ENCODE measurements around the gene HAUS5. TPM values are rescaled to one million over a fixed set of nuclear protein-coding genes. Genes with fewer than 3 reads are reported as not detected.

HAUS5 gene
- total RNA-seq, 2 donors from 2014 or later = 8.4 to 13.9 TPM

DNA sequence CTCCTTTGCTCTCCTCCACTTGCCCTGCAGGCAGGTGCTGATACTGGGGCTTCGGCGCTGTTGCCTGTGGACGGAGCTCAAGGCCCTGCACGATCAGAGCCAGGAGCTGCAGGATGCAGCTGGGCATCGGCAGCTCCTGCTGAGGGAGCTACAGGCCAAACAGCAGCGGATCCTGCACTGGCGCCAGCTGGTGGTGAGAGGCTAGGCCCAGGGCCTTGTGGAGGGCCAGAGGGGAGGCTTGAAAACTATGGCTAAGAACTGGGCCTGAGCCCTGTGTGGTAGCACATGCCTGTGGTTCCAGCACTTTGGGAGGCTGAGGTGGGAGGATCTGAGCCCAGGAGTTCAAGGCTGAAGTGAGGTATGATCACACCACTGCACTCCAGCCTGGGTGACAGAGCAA, 6.3 kb downstream of the HAUS5 start:
- no peaks in the 10 kb centered on the region for H3K4me1 ChIP-seq (ENCODE audit: control insufficient read depth in 1 of 2, low read depth in 2 of 2)
- no peaks in the 10 kb centered on the region for H3K36me3 ChIP-seq
- ATAC-seq (ENCODE audit: insufficient number of reproducible peaks, low FRiP score, low read depth) (no peak), DNase-seq (ENCODE audit: low spot score) (no peak)
- TF ChIP-seq, protein P1, sequence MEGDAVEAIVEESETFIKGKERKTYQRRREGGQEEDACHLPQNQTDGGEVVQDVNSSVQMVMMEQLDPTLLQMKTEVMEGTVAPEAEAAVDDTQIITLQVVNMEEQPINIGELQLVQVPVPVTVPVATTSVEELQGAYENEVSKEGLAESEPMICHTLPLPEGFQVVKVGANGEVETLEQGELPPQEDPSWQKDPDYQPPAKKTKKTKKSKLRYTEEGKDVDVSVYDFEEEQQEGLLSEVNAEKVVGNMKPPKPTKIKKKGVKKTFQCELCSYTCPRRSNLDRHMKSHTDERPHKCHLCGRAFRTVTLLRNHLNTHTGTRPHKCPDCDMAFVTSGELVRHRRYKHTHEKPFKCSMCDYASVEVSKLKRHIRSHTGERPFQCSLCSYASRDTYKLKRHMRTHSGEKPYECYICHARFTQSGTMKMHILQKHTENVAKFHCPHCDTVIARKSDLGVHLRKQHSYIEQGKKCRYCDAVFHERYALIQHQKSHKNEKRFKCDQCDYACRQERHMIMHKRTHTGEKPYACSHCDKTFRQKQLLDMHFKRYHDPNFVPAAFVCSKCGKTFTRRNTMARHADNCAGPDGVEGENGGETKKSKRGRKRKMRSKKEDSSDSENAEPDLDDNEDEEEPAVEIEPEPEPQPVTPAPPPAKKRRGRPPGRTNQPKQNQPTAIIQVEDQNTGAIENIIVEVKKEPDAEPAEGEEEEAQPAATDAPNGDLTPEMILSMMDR (IDR thresholded peaks at IDR 0.05) = no peak
- no peak overlapping the region for H3K4me3 ChIP-seq
- H3K27ac ChIP-seq = no peak overlapping the region
- H3K9me3 ChIP-seq = no peaks in the 10 kb centered on the region
- no peaks in the 10 kb centered on the region for H3K27me3 ChIP-seq (replicated peaks; ENCODE audit: insufficient read depth)

DNA sequence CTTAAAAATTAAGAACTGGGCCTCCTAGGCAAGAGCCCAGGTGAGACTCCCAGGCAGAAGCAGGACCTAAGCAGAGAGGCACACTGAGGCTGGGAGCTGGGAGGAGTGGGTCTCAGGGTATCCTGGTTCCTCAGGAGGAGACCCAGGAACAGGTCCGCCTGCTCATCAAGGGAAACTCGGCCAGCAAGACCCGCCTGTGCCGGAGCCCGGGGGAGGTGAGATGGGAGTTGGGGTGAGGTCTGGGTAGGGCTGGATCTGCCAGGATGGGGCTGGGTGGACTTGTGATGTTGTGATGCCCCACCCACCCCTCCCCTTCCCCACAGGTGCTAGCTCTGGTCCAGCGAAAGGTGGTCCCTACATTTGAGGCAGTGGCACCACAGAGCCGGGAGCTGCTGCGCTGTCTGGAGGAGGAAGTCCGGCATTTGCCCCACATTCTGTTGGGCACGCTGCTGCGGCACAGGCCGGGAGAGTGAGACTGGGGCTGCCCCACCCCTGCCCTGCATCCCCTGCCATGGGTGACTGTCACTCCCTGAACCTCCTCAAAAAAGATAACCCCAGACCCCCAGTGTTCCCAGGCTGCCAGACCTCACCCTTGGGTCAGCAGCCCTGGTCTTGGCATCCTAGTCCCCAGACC, 6.9 kb downstream of the HAUS5 start:
- H3K36me3 ChIP-seq = no peaks in the 10 kb centered on the region
- H3K27me3 ChIP-seq (replicated peaks; ENCODE audit: insufficient read depth) = no peaks in the 10 kb centered on the region
- ATAC-seq (ENCODE audit: insufficient number of reproducible peaks, low FRiP score, low read depth) (no peak), DNase-seq (ENCODE audit: low spot score) (no peak)
- no peak overlapping the region for H3K4me3 ChIP-seq
- no peaks in the 10 kb centered on the region for H3K4me1 ChIP-seq (ENCODE audit: control insufficient read depth in 1 of 2, low read depth in 2 of 2)
- no peak overlapping the region for H3K27ac ChIP-seq
- TF ChIP-seq, protein P1 (IDR thresholded peaks at IDR 0.05) = no peak
- H3K9me3 ChIP-seq = no peaks in the 10 kb centered on the region

DNA sequence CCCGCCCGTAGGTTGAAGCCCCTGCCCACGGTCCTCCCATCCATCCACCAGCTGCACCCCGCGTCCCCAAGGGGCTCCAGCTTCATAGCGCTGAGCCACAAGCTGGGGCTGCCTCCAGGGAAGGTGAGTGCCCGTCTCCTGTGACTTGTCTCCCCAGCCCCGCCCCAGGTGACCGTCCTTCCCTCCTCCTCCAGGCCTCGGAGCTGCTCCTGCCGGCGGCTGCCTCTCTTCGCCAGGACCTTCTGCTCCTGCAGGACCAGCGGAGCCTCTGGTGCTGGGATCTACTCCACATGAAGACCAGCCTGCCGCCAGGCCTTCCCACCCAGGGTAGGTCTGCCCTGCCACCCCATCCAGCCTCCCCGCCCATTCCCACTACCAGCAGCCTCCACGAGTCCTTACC, 7.5 kb downstream of the HAUS5 start:
- ATAC-seq (ENCODE audit: insufficient number of reproducible peaks, low FRiP score, low read depth) (no peak), DNase-seq (ENCODE audit: low spot score) (no peak)
- Histone ChIP-seq H3K9me3 (no peaks in the 10 kb centered on the region), H3K27me3 (replicated peaks; ENCODE audit: insufficient read depth) (no peaks in the 10 kb centered on the region), H3K36me3 (no peaks in the 10 kb centered on the region), H3K4me3 (no peak overlapping the region), H3K27ac (no peak overlapping the region), H3K4me1 (ENCODE audit: control insufficient read depth in 1 of 2, low read depth in 2 of 2) (no peaks in the 10 kb centered on the region)
- TF ChIP-seq, protein P1 (IDR thresholded peaks at IDR 0.05) = no peak

DNA sequence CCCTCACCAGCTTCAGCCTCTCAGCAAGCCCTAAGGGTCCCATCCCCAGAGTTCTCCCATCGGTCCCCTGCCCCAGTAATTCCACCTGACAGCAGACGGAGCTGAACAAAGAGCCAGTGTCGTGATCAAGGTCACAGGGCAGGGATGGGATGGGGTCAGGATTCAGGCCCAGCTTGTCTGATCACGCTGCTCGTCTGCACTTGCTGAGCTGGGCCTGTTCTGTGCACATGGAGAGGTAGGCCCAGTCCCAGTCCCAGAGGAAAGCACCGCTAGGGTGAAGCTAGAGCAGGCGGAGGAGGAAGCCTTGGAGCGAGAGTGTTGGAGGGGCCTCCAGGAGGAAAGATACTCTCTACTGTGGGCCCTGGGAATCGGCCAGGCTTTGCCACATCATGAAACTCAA, 9.2 kb downstream of the HAUS5 start:
- Histone ChIP-seq H3K36me3 (no peaks in the 10 kb centered on the region), H3K4me3 (no peak overlapping the region), H3K27me3 (replicated peaks; ENCODE audit: insufficient read depth) (no peaks in the 10 kb centered on the region), H3K4me1 (ENCODE audit: control insufficient read depth in 1 of 2, low read depth in 2 of 2) (no peaks in the 10 kb centered on the region), H3K27ac (no peak overlapping the region), H3K9me3 (no peaks in the 10 kb centered on the region)
- ATAC-seq (ENCODE audit: insufficient number of reproducible peaks, low FRiP score, low read depth) (no peak), DNase-seq (ENCODE audit: low spot score) (no peak)
- TF ChIP-seq, protein P1 (IDR thresholded peaks at IDR 0.05) = no peak

DNA sequence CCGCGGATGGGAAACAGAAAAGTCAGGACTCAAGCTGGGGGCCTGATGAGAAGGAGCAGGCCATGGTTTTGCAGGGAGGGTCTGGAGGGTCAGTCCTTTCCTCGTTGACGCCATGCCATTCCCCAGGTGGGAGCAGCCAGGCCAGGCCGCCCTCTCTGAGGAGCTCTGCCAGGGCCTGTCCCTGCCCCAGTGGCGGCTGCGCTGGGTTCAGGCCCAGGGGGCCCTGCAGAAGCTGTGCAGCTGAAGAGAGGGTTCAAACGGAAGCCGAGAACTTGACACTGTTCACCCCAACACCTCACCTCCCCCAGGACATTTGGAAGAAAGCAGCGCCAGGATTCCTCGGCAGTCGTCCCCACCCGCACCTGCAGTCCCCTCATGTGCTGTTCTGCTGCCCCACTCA, 10.2 kb downstream of the HAUS5 start:
- ATAC-seq (ENCODE audit: insufficient number of reproducible peaks, low FRiP score, low read depth) = no peak
- Histone ChIP-seq H3K36me3 (no peaks in the 10 kb centered on the region), H3K27ac (no peak overlapping the region), H3K27me3 (replicated peaks; ENCODE audit: insufficient read depth) (no peaks in the 10 kb centered on the region), H3K9me3 (no peaks in the 10 kb centered on the region), H3K4me3 (no peak overlapping the region), H3K4me1 (ENCODE audit: control insufficient read depth in 1 of 2, low read depth in 2 of 2) (no peaks in the 10 kb centered on the region)
- TF ChIP-seq, protein P1 (IDR thresholded peaks at IDR 0.05) = no peak
- DNase-seq (ENCODE audit: low spot score) = no peak

Data from thoracic aorta (tissue), 2 donors.